Measurements from ENCODE around the gene CNNM1.

- no peak for TF ChIP-seq CTCF (IDR thresholded peaks at IDR 0.05)
- TF ChIP-seq POLR2A (IDR thresholded peaks at IDR 0.05) = no peak
Observed at GRCh38 chr10:99424656-99425055, 95.5 kb downstream of the CNNM1 start.
